H1 (cell line): ENCODE measurements around the gene ASTN2. TPM values are rescaled to one million over a fixed set of nuclear protein-coding genes. Genes with fewer than 3 reads are reported as not detected.

Source experiments
- polyA plus RNA-seq, 7 experiments: library from polyadenylated mRNA; depleted of rRNA in 3 of 7; stranded (reverse) in 5 of 7; unstranded in 2 of 7; fragments of >200 nt in 5 of 7; fragments of 200-250 nt in 2 of 7; gene quantifications; 1 replicate in 5 of 7; 2 replicates in 1 of 7; 4 replicates in 1 of 7; pipeline versions ENCODE4 v1.2.1 to v1.2.3, GENCODE V29; 2011 to 2013; ENCODE audit warnings: missing spikeins in 2 of 7, mixed read lengths in 2 of 7
- total RNA-seq: library from RNA; stranded (reverse); fragmentation: NEBNext Ultra II Directional; extraction: Animal tissue kit (Norgen Biotek cat#: 25700); gene quantifications from 2 replicates; pipeline ENCODE4 v1.2.1, GENCODE V29; 2021
- TF ChIP-seq, protein P1 (sequence below): fragments of 300-600 bp; sonication (generic); IDR thresholded peaks from 2 replicates; pipeline ENCODE4 v1.7.1; 2012; ENCODE audit warnings: low read length, moderate library complexity, mild to moderate bottlenecking, inconsistent platforms; ENCODE audit not compliant: insufficient replicate concordance

Gene ASTN2
- total and polyA plus RNA-seq, 2 of the 8 experiments (the other 6 are each of a cell fraction or from before 2014, with no cell fraction given), result 8.2 to 13.7 TPM

DNA sequence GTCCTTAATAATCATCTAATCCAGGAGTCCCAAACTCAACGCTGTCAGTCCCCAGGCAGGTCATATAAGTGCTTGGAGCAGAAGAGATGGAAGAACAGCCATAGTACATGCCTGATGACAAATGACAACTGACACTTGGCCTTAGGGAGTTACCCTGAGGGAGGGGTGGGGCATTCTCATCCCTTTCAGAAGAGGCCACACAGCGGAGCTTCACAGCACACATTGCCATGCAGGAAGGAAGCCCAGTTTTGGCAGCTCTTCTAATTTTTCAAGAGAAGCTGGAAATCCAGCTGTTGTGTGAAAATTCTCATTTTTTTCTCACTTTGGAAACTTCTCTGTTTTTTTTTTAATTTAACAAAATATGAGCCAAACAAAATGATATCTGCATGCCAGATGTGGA, 89.0 kb downstream of the ASTN2 start (continued):
- TF ChIP-seq, protein P1, sequence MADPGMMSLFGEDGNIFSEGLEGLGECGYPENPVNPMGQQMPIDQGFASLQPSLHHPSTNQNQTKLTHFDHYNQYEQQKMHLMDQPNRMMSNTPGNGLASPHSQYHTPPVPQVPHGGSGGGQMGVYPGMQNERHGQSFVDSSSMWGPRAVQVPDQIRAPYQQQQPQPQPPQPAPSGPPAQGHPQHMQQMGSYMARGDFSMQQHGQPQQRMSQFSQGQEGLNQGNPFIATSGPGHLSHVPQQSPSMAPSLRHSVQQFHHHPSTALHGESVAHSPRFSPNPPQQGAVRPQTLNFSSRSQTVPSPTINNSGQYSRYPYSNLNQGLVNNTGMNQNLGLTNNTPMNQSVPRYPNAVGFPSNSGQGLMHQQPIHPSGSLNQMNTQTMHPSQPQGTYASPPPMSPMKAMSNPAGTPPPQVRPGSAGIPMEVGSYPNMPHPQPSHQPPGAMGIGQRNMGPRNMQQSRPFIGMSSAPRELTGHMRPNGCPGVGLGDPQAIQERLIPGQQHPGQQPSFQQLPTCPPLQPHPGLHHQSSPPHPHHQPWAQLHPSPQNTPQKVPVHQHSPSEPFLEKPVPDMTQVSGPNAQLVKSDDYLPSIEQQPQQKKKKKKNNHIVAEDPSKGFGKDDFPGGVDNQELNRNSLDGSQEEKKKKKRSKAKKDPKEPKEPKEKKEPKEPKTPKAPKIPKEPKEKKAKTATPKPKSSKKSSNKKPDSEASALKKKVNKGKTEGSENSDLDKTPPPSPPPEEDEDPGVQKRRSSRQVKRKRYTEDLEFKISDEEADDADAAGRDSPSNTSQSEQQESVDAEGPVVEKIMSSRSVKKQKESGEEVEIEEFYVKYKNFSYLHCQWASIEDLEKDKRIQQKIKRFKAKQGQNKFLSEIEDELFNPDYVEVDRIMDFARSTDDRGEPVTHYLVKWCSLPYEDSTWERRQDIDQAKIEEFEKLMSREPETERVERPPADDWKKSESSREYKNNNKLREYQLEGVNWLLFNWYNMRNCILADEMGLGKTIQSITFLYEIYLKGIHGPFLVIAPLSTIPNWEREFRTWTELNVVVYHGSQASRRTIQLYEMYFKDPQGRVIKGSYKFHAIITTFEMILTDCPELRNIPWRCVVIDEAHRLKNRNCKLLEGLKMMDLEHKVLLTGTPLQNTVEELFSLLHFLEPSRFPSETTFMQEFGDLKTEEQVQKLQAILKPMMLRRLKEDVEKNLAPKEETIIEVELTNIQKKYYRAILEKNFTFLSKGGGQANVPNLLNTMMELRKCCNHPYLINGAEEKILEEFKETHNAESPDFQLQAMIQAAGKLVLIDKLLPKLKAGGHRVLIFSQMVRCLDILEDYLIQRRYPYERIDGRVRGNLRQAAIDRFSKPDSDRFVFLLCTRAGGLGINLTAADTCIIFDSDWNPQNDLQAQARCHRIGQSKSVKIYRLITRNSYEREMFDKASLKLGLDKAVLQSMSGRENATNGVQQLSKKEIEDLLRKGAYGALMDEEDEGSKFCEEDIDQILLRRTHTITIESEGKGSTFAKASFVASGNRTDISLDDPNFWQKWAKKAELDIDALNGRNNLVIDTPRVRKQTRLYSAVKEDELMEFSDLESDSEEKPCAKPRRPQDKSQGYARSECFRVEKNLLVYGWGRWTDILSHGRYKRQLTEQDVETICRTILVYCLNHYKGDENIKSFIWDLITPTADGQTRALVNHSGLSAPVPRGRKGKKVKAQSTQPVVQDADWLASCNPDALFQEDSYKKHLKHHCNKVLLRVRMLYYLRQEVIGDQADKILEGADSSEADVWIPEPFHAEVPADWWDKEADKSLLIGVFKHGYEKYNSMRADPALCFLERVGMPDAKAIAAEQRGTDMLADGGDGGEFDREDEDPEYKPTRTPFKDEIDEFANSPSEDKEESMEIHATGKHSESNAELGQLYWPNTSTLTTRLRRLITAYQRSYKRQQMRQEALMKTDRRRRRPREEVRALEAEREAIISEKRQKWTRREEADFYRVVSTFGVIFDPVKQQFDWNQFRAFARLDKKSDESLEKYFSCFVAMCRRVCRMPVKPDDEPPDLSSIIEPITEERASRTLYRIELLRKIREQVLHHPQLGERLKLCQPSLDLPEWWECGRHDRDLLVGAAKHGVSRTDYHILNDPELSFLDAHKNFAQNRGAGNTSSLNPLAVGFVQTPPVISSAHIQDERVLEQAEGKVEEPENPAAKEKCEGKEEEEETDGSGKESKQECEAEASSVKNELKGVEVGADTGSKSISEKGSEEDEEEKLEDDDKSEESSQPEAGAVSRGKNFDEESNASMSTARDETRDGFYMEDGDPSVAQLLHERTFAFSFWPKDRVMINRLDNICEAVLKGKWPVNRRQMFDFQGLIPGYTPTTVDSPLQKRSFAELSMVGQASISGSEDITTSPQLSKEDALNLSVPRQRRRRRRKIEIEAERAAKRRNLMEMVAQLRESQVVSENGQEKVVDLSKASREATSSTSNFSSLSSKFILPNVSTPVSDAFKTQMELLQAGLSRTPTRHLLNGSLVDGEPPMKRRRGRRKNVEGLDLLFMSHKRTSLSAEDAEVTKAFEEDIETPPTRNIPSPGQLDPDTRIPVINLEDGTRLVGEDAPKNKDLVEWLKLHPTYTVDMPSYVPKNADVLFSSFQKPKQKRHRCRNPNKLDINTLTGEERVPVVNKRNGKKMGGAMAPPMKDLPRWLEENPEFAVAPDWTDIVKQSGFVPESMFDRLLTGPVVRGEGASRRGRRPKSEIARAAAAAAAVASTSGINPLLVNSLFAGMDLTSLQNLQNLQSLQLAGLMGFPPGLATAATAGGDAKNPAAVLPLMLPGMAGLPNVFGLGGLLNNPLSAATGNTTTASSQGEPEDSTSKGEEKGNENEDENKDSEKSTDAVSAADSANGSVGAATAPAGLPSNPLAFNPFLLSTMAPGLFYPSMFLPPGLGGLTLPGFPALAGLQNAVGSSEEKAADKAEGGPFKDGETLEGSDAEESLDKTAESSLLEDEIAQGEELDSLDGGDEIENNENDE, result no peak
- TF ChIP-seq, all 59 proteins: peak for 0
